Naive thymus-derived CD8-positive, alpha-beta T cell (primary cell): Measurements from ENCODE around the gene LRATD1. TPM values are rescaled to one million over a fixed set of nuclear protein-coding genes. Genes with fewer than 3 reads are reported as not detected.

Source experiments
- ATAC-seq, 2 donors: fragments of 150-1000 bp; cut with Tn5 transposase in 1 of 2; sonication (Bioruptor Pico), chemical (Tn5 transposase) in 1 of 2; 1 replicate in 1 of 2; 2 replicates in 1 of 2; pipeline ENCODE4 v1.10.0; 2021; ENCODE audit warnings: mild to moderate bottlenecking in 2 of 2, moderate library complexity in 2 of 2
- POLR2A ChIA-PET: fragments of 350-600 bp; sonication (Branson Sonifier 250); formaldehyde crosslinking; loops from one replicate; lab custom pipeline; 2021; ENCODE audit warnings: antibody characterized with exemption; lab: Charles Lee
- DNase-seq, 10 donors: peaks; one replicate each; pipeline versions ENCODE4 v3.0.0 to v3.0.0-alpha.2; 2020 to 2022
- H3K27ac Mint-ChIP-seq, 10 donors: one replicate each; pipeline ENCODE4 v1.8.0; 2020 to 2022; ENCODE audit warnings: mild to moderate bottlenecking in 10 of 10, mixed read lengths in 10 of 10, moderate library complexity in 4 of 10, inconsistent platforms in 1 of 10
- H3K27me3 Mint-ChIP-seq, 5 donors: one replicate each; pipeline ENCODE4 v1.8.0; 2021 to 2022; ENCODE audit warnings: mixed read lengths in 5 of 5
- H3K36me3 Mint-ChIP-seq, 3 donors: one replicate each; pipeline ENCODE4 v1.8.0; 2020 to 2022; ENCODE audit warnings: mixed read lengths in 3 of 3, mild to moderate bottlenecking in 2 of 3, inconsistent platforms in 1 of 3
- H3K4me1 Mint-ChIP-seq, 4 donors: one replicate each; pipeline ENCODE4 v1.8.0; 2021 to 2022; ENCODE audit warnings: mixed read lengths in 4 of 4
- H3K4me3 Mint-ChIP-seq, 10 donors: one replicate each; pipeline ENCODE4 v1.8.0; 2020 to 2022; ENCODE audit warnings: mild to moderate bottlenecking in 10 of 10, mixed read lengths in 10 of 10, moderate library complexity in 6 of 10, inconsistent platforms in 1 of 10
- H3K9me3 Mint-ChIP-seq, 9 donors: one replicate each; pipeline ENCODE4 v1.8.0; 2020 to 2022; ENCODE audit warnings: mixed read lengths in 9 of 9, mild to moderate bottlenecking in 3 of 9, inconsistent platforms in 1 of 9, moderate library complexity in 1 of 9
- polyA plus RNA-seq, 3 donors: library from polyadenylated mRNA; unstranded; fragments of 300-500 nt; fragmentation: Illumina TruSeq; gene quantifications; one replicate each; pipeline ENCODE4 v1.2.3, GENCODE V29; 2021
- total RNA-seq, 8 experiments: library from RNA in 2 of 8; stranded (reverse) in 2 of 8; gene quantifications; one replicate each; pipeline ENCODE4 v1.2.3 and lab custom pipeline; 2021 to 2026

LRATD1 gene
- total and polyA plus RNA-seq, 5 experiments from 2014 or later: not detected

- Mint-ChIP-seq H3K27me3 (no peaks in the 10 kb centered on the region), H3K9me3 (peaks cover 0 to 10% (median 2%) of the 10 kb centered on the region in 9 donors), H3K27ac (no peak overlapping the region), H3K4me3 (no peak overlapping the region), H3K4me1 (no peaks in the 10 kb centered on the region), H3K36me3 (no peaks in the 10 kb centered on the region)
- DNase-seq (no peak), ATAC-seq (no peak)
- POLR2A ChIA-PET: no interaction called here
Observed at GRCh38 chr2:14677039-14677438, 44.5 kb downstream of the LRATD1 start.

- Mint-ChIP-seq H3K9me3 (peaks cover 0 to 10% (median 2%) of the 10 kb centered on the region in 9 donors), H3K27ac (no peak overlapping the region), H3K4me3 (no peak overlapping the region), H3K4me1 (no peaks in the 10 kb centered on the region), H3K36me3 (no peaks in the 10 kb centered on the region), H3K27me3 (no peaks in the 10 kb centered on the region)
- no peak for ATAC-seq
- DNase-seq: no peak
- POLR2A ChIA-PET: no interaction called here
Observed at GRCh38 chr2:14678761-14679160, 46.2 kb downstream of the LRATD1 start.

GRCh38 chr2:14681608-14682007, 49.1 kb downstream of the LRATD1 start:
- no peak overlapping the region for H3K4me3 Mint-ChIP-seq
- POLR2A ChIA-PET: no interaction called here
- ATAC-seq: no peak
- no peak overlapping the region for H3K27ac Mint-ChIP-seq
- DNase-seq: no peak
- peaks cover 0 to 13% (median 2%) of the 10 kb centered on the region in 9 donors for H3K9me3 Mint-ChIP-seq
- no peaks in the 10 kb centered on the region for H3K36me3 Mint-ChIP-seq
- H3K27me3 Mint-ChIP-seq: peaks cover 0 to 3% (median 0%) of the 10 kb centered on the region in 5 donors
- H3K4me1 Mint-ChIP-seq: no peaks in the 10 kb centered on the region
